H1 (cell line): Measurements from ENCODE around the gene SSTR1. TPM values are rescaled to one million over a fixed set of nuclear protein-coding genes. Genes with fewer than 3 reads are reported as not detected.
A peak's percentile ranks its signal among the peaks of the same experiment; 100 is the strongest.

Source experiments
- CTCF ChIA-PET: fragments of 300-600 bp; sonication (Branson Sonifier 250); formaldehyde crosslinking; loops from one replicate; lab custom pipeline; 2021; ENCODE audit not compliant: partially characterized antibody; lab: Charles Lee
- POLR2A ChIA-PET: fragments of 300-600 bp; sonication (Branson Sonifier 250); formaldehyde crosslinking; loops from one replicate; lab custom pipeline; 2021; ENCODE audit warnings: inconsistent platforms; ENCODE audit not compliant: partially characterized antibody; lab: Charles Lee
- DNase-seq, 2 experiments: peaks; one replicate each; pipeline versions ENCODE4 v3.0.0 to v3.0.0-alpha.2; 2010 to 2022; ENCODE audit warnings: low spot score in 2 of 2, low read depth in 1 of 2, mixed read lengths in 1 of 2
- FAIRE-seq: peaks from 2 replicates; lab custom pipeline; 2011; peaks lifted over from hg19 to GRCh38; lab: Jason Lieb, UNC
- H2AFZ ChIP-seq: 2 replicates; pipeline ENCODE4 v1.8.1; 2012; ENCODE audit warnings: low read length, inconsistent platforms
- H2AK5ac ChIP-seq: 2 replicates; pipeline ENCODE4 v1.6.1; 2013; ENCODE audit warnings: low read depth, low read length
- H2BK120ac ChIP-seq: replicated peaks from 2 replicates; pipeline ENCODE3; 2013; ENCODE audit warnings: low read depth, low read length, inconsistent platforms
- H2BK12ac ChIP-seq: 2 replicates; pipeline ENCODE4 v1.6.1; 2013; ENCODE audit warnings: low read depth, low read length
- H2BK15ac ChIP-seq: 2 replicates; pipeline ENCODE4 v1.6.1; 2013; ENCODE audit warnings: low read length
- H2BK20ac ChIP-seq: 2 replicates; pipeline ENCODE4 v1.6.1; 2013; ENCODE audit warnings: low read length
- H2BK5ac ChIP-seq: 2 replicates; pipeline ENCODE4 v1.6.1; 2013; ENCODE audit warnings: low read depth, low read length
- H3K14ac ChIP-seq: 2 replicates; pipeline ENCODE4 v1.6.1; 2013; ENCODE audit warnings: inconsistent platforms; ENCODE audit not compliant: insufficient read length
- H3K18ac ChIP-seq: 2 replicates; pipeline ENCODE4 v1.6.1; 2013; ENCODE audit warnings: low read length; ENCODE audit errors: extremely low read depth
- H3K23ac ChIP-seq: 2 replicates; pipeline ENCODE4 v1.6.1; 2013; ENCODE audit warnings: inconsistent platforms; ENCODE audit not compliant: insufficient read length
- H3K23me2 ChIP-seq: 2 replicates; pipeline ENCODE4 v1.6.1; 2013; ENCODE audit warnings: low read depth, low read length
- H3K27ac ChIP-seq: 2 replicates; pipeline ENCODE4 v1.6.1; 2011; ENCODE audit warnings: low read depth, low read length, inconsistent platforms
- H3K27me3 ChIP-seq, 4 experiments: replicated peaks in 1 of 4; 1 replicate in 1 of 4; 2 replicates in 3 of 4; pipeline versions ENCODE4 v1.6.1 to v1.8.1; 2011 to 2013; ENCODE audit warnings: low read length in 3 of 4, mild to moderate bottlenecking in 3 of 4, inconsistent platforms in 2 of 4, mixed read lengths in 2 of 4, moderate library complexity in 1 of 4; ENCODE audit not compliant: control insufficient read depth in 3 of 4, insufficient read depth in 3 of 4; ENCODE audit errors: extremely low read depth in 1 of 4
- H3K36me3 ChIP-seq, 4 experiments: 2 replicates each; pipeline versions ENCODE4 v1.6.1 to v1.8.1; 2011 to 2013; ENCODE audit warnings: mild to moderate bottlenecking in 4 of 4, low read length in 3 of 4, moderate library complexity in 2 of 4, control low read depth in 1 of 4, inconsistent platforms in 1 of 4; ENCODE audit not compliant: insufficient read depth in 4 of 4, control insufficient read depth in 2 of 4
- H3K4ac ChIP-seq: replicated peaks from 2 replicates; pipeline ENCODE3; 2013; ENCODE audit warnings: low read length, low read depth, mixed read lengths, inconsistent platforms; ENCODE audit not compliant: insufficient read length
- H3K4me1 ChIP-seq, 4 experiments: replicated peaks in 1 of 4; 1 replicate in 1 of 4; 2 replicates in 3 of 4; pipeline versions ENCODE4 v1.6.1 to v1.8.1; 2011 to 2013; ENCODE audit warnings: low read length in 3 of 4, inconsistent platforms in 2 of 4, mixed read lengths in 1 of 4; ENCODE audit not compliant: insufficient read depth in 4 of 4, control insufficient read depth in 3 of 4
- H3K4me2 ChIP-seq, 2 experiments: 2 replicates each; pipeline versions ENCODE4 v1.6.1 to v1.8.1; 2011 to 2013; ENCODE audit warnings: low read depth in 2 of 2, low read length in 2 of 2, control low read depth in 1 of 2, inconsistent platforms in 1 of 2, mild to moderate bottlenecking in 1 of 2; ENCODE audit not compliant: insufficient read depth in 1 of 2
- H3K4me3 ChIP-seq, 4 experiments: fragments of 200-600, 300-600 bp in 1 of 4; sonication (generic), shearing (Covaris generic), sonication (Bioruptor Twin) in 1 of 4; 2 replicates each; pipeline versions ENCODE4 v1.5.1 to v1.8.1; 2011 to 2016; ENCODE audit warnings: low read length in 4 of 4, low read depth in 3 of 4, control low read depth in 2 of 4, inconsistent platforms in 2 of 4, mild to moderate bottlenecking in 2 of 4, mixed read lengths in 1 of 4, moderate library complexity in 1 of 4; ENCODE audit not compliant: insufficient read depth in 2 of 4; ENCODE audit errors: extremely low read depth in 1 of 4
- H3K56ac ChIP-seq: replicated peaks from 2 replicates; pipeline ENCODE3; 2013; ENCODE audit warnings: low read depth, mild to moderate bottlenecking, mixed read lengths, low read length, inconsistent platforms; ENCODE audit not compliant: insufficient read length
- H3K79me1 ChIP-seq: 2 replicates; pipeline ENCODE4 v1.6.1; 2013; ENCODE audit warnings: low read depth, low read length, control low read depth
- H3K79me2 ChIP-seq, 2 experiments: 2 replicates each; pipeline versions ENCODE4 v1.6.1 to v1.8.1; 2012 to 2013; ENCODE audit warnings: low read length in 2 of 2, mild to moderate bottlenecking in 2 of 2, inconsistent platforms in 1 of 2; ENCODE audit not compliant: insufficient read depth in 2 of 2, control insufficient read depth in 1 of 2
- H3K9ac ChIP-seq, 4 experiments: replicated peaks in 1 of 4; 1 replicate in 1 of 4; 2 replicates in 3 of 4; pipeline versions ENCODE4 v1.6.1 to v1.8.1; 2011 to 2013; ENCODE audit warnings: low read depth in 3 of 4, low read length in 3 of 4, control low read depth in 2 of 4, mild to moderate bottlenecking in 2 of 4, moderate library complexity in 2 of 4, inconsistent platforms in 1 of 4; ENCODE audit errors: extremely low read depth in 1 of 4
- H3K9me3 ChIP-seq, 2 experiments: 2 replicates each; pipeline versions ENCODE4 v1.6.1 to v1.8.1; 2012 to 2013; ENCODE audit warnings: mild to moderate bottlenecking in 2 of 2, moderate library complexity in 2 of 2, control low read depth in 1 of 2, inconsistent platforms in 1 of 2, low read depth in 1 of 2, low read length in 1 of 2, mixed read lengths in 1 of 2; ENCODE audit not compliant: insufficient read depth in 2 of 2
- H4K20me1 ChIP-seq, 2 experiments: replicated peaks in 1 of 2; 2 replicates each; pipeline versions ENCODE3 to v1.8.1; 2011 to 2013; ENCODE audit warnings: inconsistent platforms in 2 of 2, low read length in 2 of 2, mild to moderate bottlenecking in 1 of 2; ENCODE audit not compliant: insufficient read depth in 2 of 2, control insufficient read depth in 1 of 2
- H4K5ac ChIP-seq: 2 replicates; pipeline ENCODE4 v1.6.1; 2013; ENCODE audit warnings: low read length, low read depth, mixed read lengths, inconsistent platforms; ENCODE audit not compliant: insufficient read length
- H4K8ac ChIP-seq: 2 replicates; pipeline ENCODE4 v1.8.0; 2013; ENCODE audit warnings: mild to moderate bottlenecking, moderate library complexity, low read length, inconsistent platforms; ENCODE audit not compliant: insufficient read depth; ENCODE audit errors: extremely low read depth
- H4K91ac ChIP-seq: replicated peaks from 2 replicates; pipeline ENCODE3; 2013; ENCODE audit warnings: low read length, mixed read lengths, inconsistent platforms; ENCODE audit not compliant: insufficient read length
- BCL11A ChIP-seq, 2 experiments: IDR thresholded peaks; one replicate each; pipeline ENCODE4 v1.6.1; 2011; ENCODE audit warnings: low read depth in 2 of 2, low read length in 2 of 2, mild to moderate bottlenecking in 2 of 2
- HDAC2 ChIP-seq, 2 experiments: fragments of 300-600 bp in 1 of 2; sonication (generic) in 1 of 2; IDR thresholded peaks; 2 replicates each; pipeline ENCODE4 v1.6.1; 2011 to 2012; ENCODE audit warnings: low read depth in 2 of 2, low read length in 2 of 2, mild to moderate bottlenecking in 2 of 2, moderate library complexity in 2 of 2, borderline replicate concordance in 1 of 2, inconsistent platforms in 1 of 2
- POLR2AphosphoS5 ChIP-seq: IDR thresholded peaks from 2 replicates; pipeline ENCODE4 v1.6.1; 2011; ENCODE audit warnings: low read depth, low read length
- SIX5 ChIP-seq: IDR thresholded peaks from 2 replicates; pipeline ENCODE4 v1.6.1; 2011; ENCODE audit warnings: mild to moderate bottlenecking, low read depth, low read length
- SRF ChIP-seq: IDR thresholded peaks from 2 replicates; pipeline ENCODE4 v1.6.1; 2011; ENCODE audit warnings: mild to moderate bottlenecking, low read depth, low read length, moderate library complexity
- TAF7 ChIP-seq: optimal IDR thresholded peaks from 2 replicates; pipeline ENCODE3; 2011; ENCODE audit warnings: low read depth, mild to moderate bottlenecking, inconsistent platforms, low read length, moderate library complexity, borderline replicate concordance
- TBP ChIP-seq: IDR thresholded peaks from 2 replicates; pipeline ENCODE4 v1.6.1; 2011; ENCODE audit warnings: low read depth, low read length, improper control_type of control experiment
- WGBS, 2 experiments: shearing (Covaris generic) in 1 of 2; methylation state at CpG; one replicate each; pipeline versions ENCODE4 v1.1.6 to v1.1.7; 2013 to 2015; ENCODE audit warnings: low lambda C conversion rate in 2 of 2, mixed read lengths in 2 of 2, inconsistent platforms in 1 of 2, low coverage in 1 of 2, missing lambda C conversion rate in 1 of 2; ENCODE audit not compliant: insufficient replicate concordance in 2 of 2, insufficient coverage in 1 of 2, insufficient read length in 1 of 2; ENCODE audit errors: extremely low coverage in 1 of 2, missing lambda C conversion rate in 1 of 2; 5-methylcytosine and 5-hydroxymethylcytosine counted together
- polyA plus RNA-seq, 7 experiments: library from polyadenylated mRNA; depleted of rRNA in 3 of 7; stranded (reverse) in 5 of 7; unstranded in 2 of 7; fragments of >200 nt in 5 of 7; fragments of 200-250 nt in 2 of 7; gene quantifications; 1 replicate in 5 of 7; 2 replicates in 1 of 7; 4 replicates in 1 of 7; pipeline versions ENCODE4 v1.2.1 to v1.2.3, GENCODE V29; 2011 to 2013; ENCODE audit warnings: missing spikeins in 2 of 7, mixed read lengths in 2 of 7
- total RNA-seq: library from RNA; stranded (reverse); fragmentation: NEBNext Ultra II Directional; extraction: Animal tissue kit (Norgen Biotek cat#: 25700); gene quantifications from 2 replicates; pipeline ENCODE4 v1.2.1, GENCODE V29; 2021

Gene SSTR1
- total and polyA plus RNA-seq, 2 of the 8 experiments (the other 6 are each of a cell fraction or from before 2014, with no cell fraction given) = 0.82 to 0.93 TPM

DNA sequence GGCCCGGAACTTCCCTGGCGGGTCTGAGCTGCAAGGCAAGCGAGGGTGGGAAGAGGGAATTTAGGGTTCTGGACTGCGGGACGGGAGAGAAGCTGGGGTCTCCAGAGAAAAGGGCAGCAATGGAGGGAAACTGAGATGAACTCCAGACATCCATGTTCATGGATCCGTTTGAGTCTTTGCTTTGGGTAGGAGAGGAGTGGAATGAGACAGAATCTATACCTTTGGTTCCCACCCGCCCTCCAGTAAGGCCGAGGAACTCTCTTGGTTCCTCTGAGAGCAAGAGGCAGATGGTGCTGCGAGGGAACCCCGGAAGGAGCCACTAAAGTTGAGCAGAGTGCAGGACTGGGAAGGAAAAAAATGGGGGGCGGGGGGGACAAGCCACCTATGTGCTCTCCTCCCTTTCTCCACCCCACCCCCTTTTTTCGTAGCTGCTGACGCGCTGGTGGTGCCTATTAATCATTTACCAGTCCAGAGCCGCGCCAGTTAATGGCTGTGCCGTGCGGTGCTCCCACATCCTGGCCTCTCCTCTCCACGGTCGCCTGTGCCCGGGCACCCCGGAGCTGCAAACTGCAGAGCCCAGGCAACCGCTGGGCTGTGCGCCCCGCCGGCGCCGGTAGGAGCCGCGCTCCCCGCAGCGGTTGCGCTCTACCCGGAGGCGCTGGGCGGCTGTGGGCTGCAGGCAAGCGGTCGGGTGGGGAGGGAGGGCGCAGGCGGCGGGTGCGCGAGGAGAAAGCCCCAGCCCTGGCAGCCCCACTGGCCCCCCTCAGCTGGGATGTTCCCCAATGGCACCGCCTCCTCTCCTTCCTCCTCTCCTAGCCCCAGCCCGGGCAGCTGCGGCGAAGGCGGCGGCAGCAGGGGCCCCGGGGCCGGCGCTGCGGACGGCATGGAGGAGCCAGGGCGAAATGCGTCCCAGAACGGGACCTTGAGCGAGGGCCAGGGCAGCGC is 1.2 kb downstream of the SSTR1 start:
- H2BK20ac ChIP-seq = no peak overlapping the region
- TF ChIP-seq TBP (no peak), BCL11A (IDR thresholded peaks at IDR 0.05; ENCODE audit: low read depth in 2 of 2, low read length in 2 of 2) (no peak), SRF (no peak), SIX5 (no peak), HDAC2 (IDR thresholded peaks at IDR 0.05; ENCODE audit: borderline replicate concordance in 1 of 2, low read depth in 2 of 2, low read length in 2 of 2) (0 out of 4 replicates have a peak, but pooled peaks of 1 of the 2 experiments have one; percentile 57), POLR2AphosphoS5 (peak; percentile 42; the same call in 1 of the 2 replicates), TAF7 (peak; percentile 58)

More for the DNA sequence above, 1.2 kb downstream of the SSTR1 start:
- H2BK12ac ChIP-seq = peak overlapping the region; percentile 96; the same call in 1 of the 2 replicates
- H3K9ac ChIP-seq = no peak overlapping the region; a peak in 2 of 7 replicates
- no peak overlapping the region for H2BK120ac ChIP-seq
- no peak for FAIRE-seq
- no peak overlapping the region for H3K27ac ChIP-seq
- H3K4me3 ChIP-seq = peak overlapping the region; percentile 28 to 59 (median 35)
- H3K56ac ChIP-seq = no peak overlapping the region
- peaks cover 2 to 20% (median 12%) of the 10 kb centered on the region in 4 experiments for H3K4me1 ChIP-seq
- H4K5ac ChIP-seq = no peak overlapping the region
- ChIA-PET POLR2A (interaction anchor here (0.5 to 8.9 kb wide), 21 partner anchors 8 to 776 kb away, joined by 3 to 70 read pairs (median 4); partner anchors contain the start of gene CLEC14A), CTCF (interaction anchor here (0.7 to 2.4 kb wide), 13 partner anchors 10 to 808 kb away, joined by 3 to 7 read pairs (median 3); no protein-coding TSS in a partner anchor)
- H2BK5ac ChIP-seq = peak overlapping the region; percentile 73; the same call in 1 of the 2 replicates
- H3K27me3 ChIP-seq = peaks cover 58 to 81% (median 75%) of the 10 kb centered on the region in 4 experiments
- no peaks in the 10 kb centered on the region for H3K79me2 ChIP-seq
- H2BK15ac ChIP-seq = peak overlapping the region; percentile 98; the same call in 1 of the 2 replicates
- no peak overlapping the region for H4K8ac ChIP-seq
- H3K79me1 ChIP-seq = no peaks in the 10 kb centered on the region
- 0 out of 2 replicates have a peak overlapping the region, but pooled peaks have one; percentile 36 for H3K18ac ChIP-seq
- no peak overlapping the region for H2AFZ ChIP-seq
- no peak overlapping the region for H4K91ac ChIP-seq
- H4K20me1 ChIP-seq = peaks cover 8 to 11% of the 10 kb centered on the region in 2 experiments
- peaks cover 0 to 5% (median 0%) of the 10 kb centered on the region in 4 experiments; a peak in 1 of 8 replicates for H3K36me3 ChIP-seq
- peaks cover 4 to 10% of the 10 kb centered on the region in 2 experiments; a peak in 2 of 4 replicates for H3K9me3 ChIP-seq
- no peak overlapping the region for H3K14ac ChIP-seq
- peak overlapping the region; percentile 80 to 85 for H3K4me2 ChIP-seq
- H2AK5ac ChIP-seq = no peak overlapping the region
- WGBS, 2 experiments = 7% methylated on average over 45 of the region's 59 CpGs; no CpG with 5 or more reads in 1 of the 2 experiments
- no peak overlapping the region for H3K4ac ChIP-seq
- H3K23ac ChIP-seq = no peak overlapping the region
- DNase-seq = peak in 1 of 2 experiments; percentile 79
- H3K23me2 ChIP-seq = peaks cover 12% of the 10 kb centered on the region
